ENCODE data around the gene BCO1.

The BCO1 gene

DNA sequence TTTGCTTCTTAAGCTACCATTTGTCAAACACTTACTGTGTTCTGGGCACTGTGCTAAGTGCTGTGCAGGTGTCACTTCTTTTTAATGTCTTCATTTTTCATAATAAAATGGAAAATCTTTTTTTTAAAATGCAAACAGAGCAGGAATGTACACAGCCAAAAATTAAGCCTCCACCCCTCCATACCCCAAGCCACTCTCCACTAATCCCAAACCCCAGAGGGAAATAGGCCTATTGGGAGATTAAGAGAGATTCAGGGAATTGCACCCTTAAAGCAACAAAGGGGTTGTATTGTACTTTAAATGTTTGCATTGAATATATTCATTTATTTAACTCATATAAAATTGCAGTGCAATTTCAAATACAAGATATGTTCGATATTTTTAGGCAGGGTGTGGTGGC, 47.7 kb downstream of the BCO1 start:
- no peak for TF ChIP-seq ZFX (IDR thresholded peaks at IDR 0.05; ENCODE audit: borderline replicate concordance)
- TF ChIP-seq, protein P1, sequence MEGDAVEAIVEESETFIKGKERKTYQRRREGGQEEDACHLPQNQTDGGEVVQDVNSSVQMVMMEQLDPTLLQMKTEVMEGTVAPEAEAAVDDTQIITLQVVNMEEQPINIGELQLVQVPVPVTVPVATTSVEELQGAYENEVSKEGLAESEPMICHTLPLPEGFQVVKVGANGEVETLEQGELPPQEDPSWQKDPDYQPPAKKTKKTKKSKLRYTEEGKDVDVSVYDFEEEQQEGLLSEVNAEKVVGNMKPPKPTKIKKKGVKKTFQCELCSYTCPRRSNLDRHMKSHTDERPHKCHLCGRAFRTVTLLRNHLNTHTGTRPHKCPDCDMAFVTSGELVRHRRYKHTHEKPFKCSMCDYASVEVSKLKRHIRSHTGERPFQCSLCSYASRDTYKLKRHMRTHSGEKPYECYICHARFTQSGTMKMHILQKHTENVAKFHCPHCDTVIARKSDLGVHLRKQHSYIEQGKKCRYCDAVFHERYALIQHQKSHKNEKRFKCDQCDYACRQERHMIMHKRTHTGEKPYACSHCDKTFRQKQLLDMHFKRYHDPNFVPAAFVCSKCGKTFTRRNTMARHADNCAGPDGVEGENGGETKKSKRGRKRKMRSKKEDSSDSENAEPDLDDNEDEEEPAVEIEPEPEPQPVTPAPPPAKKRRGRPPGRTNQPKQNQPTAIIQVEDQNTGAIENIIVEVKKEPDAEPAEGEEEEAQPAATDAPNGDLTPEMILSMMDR (IDR thresholded peaks at IDR 0.05): no peak
- no peak overlapping the region for H3K27ac ChIP-seq

DNA sequence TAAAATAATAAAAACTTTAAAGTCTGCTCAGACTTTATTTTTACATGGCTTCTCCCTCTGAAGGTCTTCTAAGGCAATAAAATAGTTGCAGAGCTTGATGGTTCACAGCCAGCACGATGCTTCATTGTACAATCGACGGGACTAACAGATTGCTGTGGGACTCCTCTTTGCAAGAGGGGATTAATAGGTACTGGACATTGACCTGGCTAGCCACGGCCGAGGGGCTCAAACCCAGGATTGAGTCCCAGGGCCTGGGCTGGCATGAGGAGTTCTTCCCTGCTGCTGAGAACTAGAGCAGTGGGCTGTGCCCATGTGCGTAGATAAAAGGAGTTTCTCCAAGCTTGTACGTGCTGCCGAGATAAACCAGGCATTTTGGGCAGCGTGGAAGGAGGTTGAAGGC, 52.6 kb downstream of the BCO1 start:
- TF ChIP-seq, protein P1 (IDR thresholded peaks at IDR 0.05): no peak
- no peak for TF ChIP-seq ZFX (IDR thresholded peaks at IDR 0.05; ENCODE audit: borderline replicate concordance)
- H3K27ac ChIP-seq: no peak overlapping the region

DNA sequence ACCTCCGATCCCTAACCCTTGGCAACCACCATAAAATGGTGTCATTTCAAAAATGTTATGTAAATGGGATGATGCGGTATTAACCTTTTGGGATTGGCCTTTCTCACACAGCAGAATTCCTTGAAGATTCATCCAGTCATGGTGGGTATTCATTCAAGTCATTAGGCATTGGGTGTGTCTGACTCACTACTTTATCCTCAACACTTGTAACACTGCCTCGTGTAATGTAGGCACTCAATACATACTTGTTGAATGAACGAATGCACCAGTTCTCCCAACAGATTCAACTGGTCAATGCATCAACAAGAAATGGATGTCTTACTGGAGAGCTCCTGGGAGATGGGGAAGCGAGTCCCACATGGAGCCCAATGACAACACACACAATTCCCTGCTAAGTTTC, 54.4 kb downstream of the BCO1 start:
- TF ChIP-seq, protein P1 (IDR thresholded peaks at IDR 0.05): no peak
- TF ChIP-seq ZFX (IDR thresholded peaks at IDR 0.05; ENCODE audit: borderline replicate concordance): no peak
- H3K27ac ChIP-seq: no peak overlapping the region

DNA sequence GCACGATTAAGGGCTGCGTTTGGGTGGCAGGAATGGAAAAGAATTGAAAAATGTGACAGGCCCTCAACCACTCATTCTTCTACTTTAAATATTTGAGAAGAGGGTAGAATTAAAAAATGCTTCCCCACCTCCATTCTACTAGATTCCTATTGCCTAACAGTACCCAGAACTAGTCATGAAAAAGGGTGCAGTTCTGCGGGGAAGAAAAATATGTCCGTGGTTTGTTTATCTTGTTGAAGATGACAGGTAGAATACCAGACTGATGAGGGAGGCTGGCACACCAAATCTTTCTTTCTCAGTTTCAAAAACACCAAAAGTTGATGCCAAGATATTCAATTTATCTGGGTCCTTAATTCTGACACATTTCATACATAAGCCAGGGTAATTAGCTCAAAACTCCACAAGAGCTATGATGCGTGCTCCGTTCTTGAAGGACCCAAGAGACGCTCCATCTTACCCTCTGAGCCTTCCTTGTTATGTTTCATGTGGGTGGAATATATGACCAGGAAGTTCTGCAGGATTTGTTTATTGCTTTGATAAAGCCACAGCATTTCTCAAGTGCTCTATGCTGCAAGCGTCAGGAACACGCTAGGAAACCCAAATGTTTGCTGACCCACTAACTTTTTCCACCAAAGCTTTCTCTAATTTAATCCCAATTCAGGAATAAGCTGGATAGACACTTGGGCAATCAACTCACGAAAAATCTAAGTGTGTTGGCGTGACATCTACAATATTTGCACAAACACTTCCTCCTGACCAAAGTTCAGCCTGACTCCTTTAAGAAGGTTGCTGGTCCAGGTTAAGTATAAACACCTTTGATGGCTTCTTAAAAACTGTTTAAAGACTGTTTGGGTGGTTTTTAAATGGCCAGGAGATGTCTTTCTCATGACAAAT, 55.7 kb downstream of the BCO1 start:
- no peak overlapping the region; the same call in 1 of the 2 replicates for H3K27ac ChIP-seq
- TF ChIP-seq, protein P1 (IDR thresholded peaks at IDR 0.05): no peak
- TF ChIP-seq ZFX (IDR thresholded peaks at IDR 0.05; ENCODE audit: borderline replicate concordance): no peak

DNA sequence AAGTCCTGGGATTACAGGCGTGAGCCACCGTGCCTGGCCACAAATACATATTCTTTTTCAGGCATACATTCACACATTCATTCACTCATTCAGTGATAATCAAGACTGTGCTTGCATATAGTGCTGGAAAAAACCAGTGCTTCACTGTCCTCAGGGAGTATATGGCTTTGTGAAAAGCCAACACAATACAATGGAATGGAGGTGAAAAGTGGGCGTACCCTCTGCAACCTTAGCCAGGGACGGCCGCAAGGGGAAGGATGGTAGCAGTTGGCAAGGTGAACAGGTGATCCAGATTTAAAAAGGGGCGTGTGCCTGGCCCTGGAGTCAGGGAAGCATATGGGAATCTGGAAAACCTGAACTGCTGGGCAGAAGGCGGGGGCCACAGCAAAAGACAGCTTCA, 58.1 kb downstream of the BCO1 start:
- H3K27ac ChIP-seq: no peak overlapping the region
- TF ChIP-seq, protein P1 (IDR thresholded peaks at IDR 0.05): no peak
- no peak for TF ChIP-seq ZFX (IDR thresholded peaks at IDR 0.05; ENCODE audit: borderline replicate concordance)

DNA sequence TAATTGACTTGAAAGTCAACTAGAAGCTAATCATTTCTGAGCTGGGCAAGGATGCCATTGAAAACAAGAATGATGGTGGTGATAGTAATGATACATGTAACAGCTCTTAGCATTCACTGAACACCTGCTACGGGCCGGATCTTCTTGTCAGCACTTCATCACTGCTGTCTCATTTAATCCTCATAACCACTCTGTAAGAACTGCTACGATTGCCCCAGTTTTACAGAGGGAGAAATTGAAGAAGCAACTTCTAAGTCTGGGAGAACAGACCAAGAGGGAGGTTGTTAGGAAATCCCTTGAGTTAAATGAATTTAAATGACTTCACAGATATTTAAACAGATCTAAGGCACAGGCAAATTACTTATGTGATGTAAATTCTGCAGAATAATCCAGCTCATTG, 69.3 kb downstream of the BCO1 start:
- TF ChIP-seq ZFX (IDR thresholded peaks at IDR 0.05; ENCODE audit: borderline replicate concordance): no peak
- TF ChIP-seq, protein P1 (IDR thresholded peaks at IDR 0.05): no peak
- H3K27ac ChIP-seq: no peak overlapping the region

DNA sequence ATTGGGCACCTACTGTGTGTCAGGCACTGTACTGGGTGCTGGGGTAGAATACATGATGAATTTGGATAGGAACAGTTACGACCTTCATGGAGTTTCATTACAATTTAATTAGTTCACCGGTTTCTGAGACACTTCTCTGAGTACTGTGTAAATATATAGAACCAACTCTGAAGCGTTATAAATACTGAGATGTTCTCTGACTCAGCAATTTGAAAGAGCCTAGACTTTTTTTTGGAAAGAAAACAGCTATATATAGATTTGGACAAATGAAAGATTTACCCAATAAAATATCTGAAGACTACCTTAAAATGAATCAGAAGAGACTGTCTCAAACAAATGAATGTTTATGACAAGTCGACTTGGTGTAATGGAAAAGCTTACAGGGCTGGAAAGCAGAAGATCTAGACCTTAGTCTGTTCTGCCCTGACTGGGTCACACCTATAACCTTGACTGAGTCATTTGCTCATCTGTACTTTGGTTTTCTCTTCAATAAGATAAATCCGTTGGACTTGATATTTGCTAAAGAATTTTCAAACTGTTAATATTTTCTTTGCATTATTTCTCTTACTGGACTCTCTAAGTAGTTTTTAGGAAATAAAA, 71.7 kb downstream of the BCO1 start:
- no peak overlapping the region for H3K27ac ChIP-seq
- no peak for TF ChIP-seq ZFX (IDR thresholded peaks at IDR 0.05; ENCODE audit: borderline replicate concordance)
- TF ChIP-seq, protein P1 (IDR thresholded peaks at IDR 0.05): no peak

Data from 22Rv1 (cell line).